IMR-90 (cell line): ENCODE results near the gene MCF2L. TPM values are rescaled to one million over a fixed set of nuclear protein-coding genes. Genes with fewer than 3 reads are reported as not detected.

ENCODE experiments used
- ATAC-seq: fragments of 200-7000 bp; cut with Tn5 transposase; 2 replicates; pipeline ENCODE4 v1.9.1; 2020; ENCODE audit warnings: low read depth, mild to moderate bottlenecking, moderate library complexity
- BruUV-seq: library from RNA; stranded (reverse); fragments of 400-500 nt; replicated peaks from 2 replicates; lab custom pipeline; 2021; lab: Mats Ljungman, UMichigan
- CTCF ChIA-PET: fragments of 300-600 bp; formaldehyde crosslinking; extraction: SDS; loops from one replicate; lab custom pipeline; 2021; ENCODE audit warnings: antibody characterized with exemption; lab: Yijun Ruan, JAX
- POLR2A ChIA-PET: fragments of 300-600 bp; sonication (Branson Sonifier 250); formaldehyde crosslinking; loops from one replicate; lab custom pipeline; 2022; ENCODE audit warnings: antibody characterized with exemption; ENCODE audit not compliant: unreplicated experiment; lab: Charles Lee
- DNase-seq: peaks from one replicate; pipeline ENCODE4 v3.0.0; 2013
- H2AFZ ChIP-seq: replicated peaks from 2 replicates; pipeline ENCODE3; 2013; ENCODE audit warnings: low read length, mild to moderate bottlenecking; ENCODE audit not compliant: poor library complexity
- H2AK5ac ChIP-seq: 2 replicates; pipeline ENCODE4 v1.6.1; 2013; ENCODE audit warnings: low read depth, low read length, inconsistent platforms
- H2AK9ac ChIP-seq: replicated peaks from 2 replicates; pipeline ENCODE3; 2013; ENCODE audit warnings: mild to moderate bottlenecking, low read depth, low read length, moderate library complexity; ENCODE audit not compliant: poor library complexity
- H2BK120ac ChIP-seq: 2 replicates; pipeline ENCODE4 v1.6.1; 2013; ENCODE audit warnings: low read depth, low read length, inconsistent platforms
- H2BK15ac ChIP-seq: 3 replicates; pipeline ENCODE4 v1.6.1; 2013; ENCODE audit warnings: low read depth, low read length, inconsistent platforms
- H2BK20ac ChIP-seq: 2 replicates; pipeline ENCODE4 v1.6.1; 2013; ENCODE audit warnings: low read depth, mild to moderate bottlenecking, inconsistent platforms, low read length, moderate library complexity
- H2BK5ac ChIP-seq: 2 replicates; pipeline ENCODE4 v1.6.1; 2013; ENCODE audit warnings: mild to moderate bottlenecking, low read depth, low read length, inconsistent platforms; ENCODE audit not compliant: poor library complexity, severe bottlenecking
- H3K14ac ChIP-seq: replicated peaks from 2 replicates; pipeline ENCODE4 v1.6.1; 2013; ENCODE audit warnings: low read depth, low read length, inconsistent platforms
- H3K18ac ChIP-seq: 2 replicates; pipeline ENCODE4 v1.6.1; 2013; ENCODE audit warnings: low read depth, low read length, control low read depth
- H3K23ac ChIP-seq: 2 replicates; pipeline ENCODE4 v1.6.1; 2013; ENCODE audit warnings: low read depth, low read length, inconsistent platforms
- H3K27ac ChIP-seq: 2 replicates; pipeline ENCODE4 v1.5.1; 2013; ENCODE audit warnings: mild to moderate bottlenecking, control low read depth, low read length; ENCODE audit not compliant: insufficient read depth
- H3K27me3 ChIP-seq: 2 replicates; pipeline ENCODE4 v1.6.1; 2013; ENCODE audit warnings: low read length; ENCODE audit not compliant: control insufficient read depth, insufficient read depth
- H3K36me3 ChIP-seq: 2 replicates; pipeline ENCODE4 v1.6.1; 2013; ENCODE audit warnings: low read length, mixed read lengths; ENCODE audit not compliant: control insufficient read depth, insufficient read depth
- H3K4ac ChIP-seq: 2 replicates; pipeline ENCODE4 v1.6.1; 2013; ENCODE audit warnings: low read depth, low read length, inconsistent platforms
- H3K4me1 ChIP-seq: 2 replicates; pipeline ENCODE4 v1.6.1; 2013; ENCODE audit warnings: low read length, mixed read lengths; ENCODE audit not compliant: control insufficient read depth, insufficient read depth
- H3K4me2 ChIP-seq: 2 replicates; pipeline ENCODE4 v1.6.1; 2013; ENCODE audit warnings: low read depth, mild to moderate bottlenecking, control low read depth, low read length, moderate library complexity
- H3K4me3 ChIP-seq: 2 replicates; pipeline ENCODE4 v1.5.1; 2013; ENCODE audit warnings: low read depth, mild to moderate bottlenecking, control low read depth, low read length, moderate library complexity; ENCODE audit not compliant: insufficient read depth
- H3K56ac ChIP-seq: 2 replicates; pipeline ENCODE4 v1.6.1; 2013; ENCODE audit warnings: low read length, inconsistent platforms; ENCODE audit not compliant: insufficient read depth; ENCODE audit errors: extremely low read depth
- H3K79me1 ChIP-seq, 2 experiments: 2 replicates each; pipeline ENCODE4 v1.6.1; 2013; ENCODE audit warnings: low read length in 2 of 2, inconsistent platforms in 1 of 2, low read depth in 1 of 2
- H3K9ac ChIP-seq: 2 replicates; pipeline ENCODE4 v1.6.1; 2013; ENCODE audit warnings: low read depth, low read length, control low read depth
- H3K9me1 ChIP-seq: 2 replicates; pipeline ENCODE4 v1.6.1; 2013; ENCODE audit warnings: low read length, inconsistent platforms; ENCODE audit not compliant: insufficient read depth
- H3K9me3 ChIP-seq: 2 replicates; pipeline ENCODE4 v1.6.1; 2013; ENCODE audit warnings: low read length; ENCODE audit not compliant: control insufficient read depth, insufficient read depth
- H4K20me1 ChIP-seq: 2 replicates; pipeline ENCODE4 v1.6.1; 2013; ENCODE audit warnings: low read length, inconsistent platforms; ENCODE audit not compliant: insufficient read depth
- H4K5ac ChIP-seq: 2 replicates; pipeline ENCODE4 v1.6.1; 2013; ENCODE audit warnings: mild to moderate bottlenecking, low read depth, low read length, control low read depth
- H4K8ac ChIP-seq, 2 experiments: 2 replicates each; pipeline ENCODE4 v1.6.1; 2013; ENCODE audit warnings: low read depth in 2 of 2, low read length in 2 of 2, control low read depth in 1 of 2, inconsistent platforms in 1 of 2
- H4K91ac ChIP-seq: 2 replicates; pipeline ENCODE4 v1.6.1; 2013; ENCODE audit warnings: low read depth, low read length, inconsistent platforms; ENCODE audit not compliant: insufficient read depth
- BHLHE40 ChIP-seq: fragments of 150-350 bp; IDR thresholded peaks from 2 replicates; pipeline ENCODE4 v1.6.1; 2016; ENCODE audit warnings: mild to moderate bottlenecking, low read depth, low read length
- POLR2A ChIP-seq: IDR thresholded peaks from 2 replicates; pipeline ENCODE4 v1.6.1; 2012; ENCODE audit warnings: mild to moderate bottlenecking, low read depth, low read length
- WGBS, 2 experiments: methylation state at CpG; one replicate each; pipeline versions ENCODE4 v1.1.5 to v1.1.7; 2013; ENCODE audit warnings: missing lambda C conversion rate in 2 of 2; ENCODE audit not compliant: insufficient read length in 1 of 2; ENCODE audit errors: extremely low coverage in 2 of 2; 5-methylcytosine and 5-hydroxymethylcytosine counted together
- dilution Hi-C: fragments of 300-500 bp; cut with HindIII; formaldehyde crosslinking; loops from one replicate; pipeline ENCODE4 v1.14.3; 2018; ENCODE audit warnings: low sequenced_read_pairs; ENCODE audit not compliant: unreplicated experiment
- in situ Hi-C: fragments of 300-500 bp; cut with MboI; formaldehyde crosslinking; loops from 3 replicates; pipeline ENCODE4 v1.14.3; 2019; ENCODE audit warnings: low sequenced_read_pairs, inconsistent platforms, mixed read lengths
- intact Hi-C: fragments of 100-400 bp; cut with micrococcal nuclease; formaldehyde crosslinking; loops from 2 replicates; pipeline ENCODE4 v1.10.0; 2022
- polyA plus RNA-seq, 3 experiments: library from polyadenylated mRNA; depleted of rRNA; stranded (reverse); fragments of >200 nt; gene quantifications; 2 replicates each; pipeline ENCODE4 v1.2.3, GENCODE V29; 2012; ENCODE audit warnings: low replicate concordance in 1 of 3
- total RNA-seq: library from RNA; depleted of rRNA; stranded (reverse); fragments of >200 nt; gene quantifications from 2 replicates; pipeline ENCODE4 v1.2.3, GENCODE V29; 2012

The MCF2L gene
- total and polyA plus RNA-seq, 2 of the 4 experiments (the other 2 are of a cell fraction), result 0.18 TPM; not detected in 1

DNA sequence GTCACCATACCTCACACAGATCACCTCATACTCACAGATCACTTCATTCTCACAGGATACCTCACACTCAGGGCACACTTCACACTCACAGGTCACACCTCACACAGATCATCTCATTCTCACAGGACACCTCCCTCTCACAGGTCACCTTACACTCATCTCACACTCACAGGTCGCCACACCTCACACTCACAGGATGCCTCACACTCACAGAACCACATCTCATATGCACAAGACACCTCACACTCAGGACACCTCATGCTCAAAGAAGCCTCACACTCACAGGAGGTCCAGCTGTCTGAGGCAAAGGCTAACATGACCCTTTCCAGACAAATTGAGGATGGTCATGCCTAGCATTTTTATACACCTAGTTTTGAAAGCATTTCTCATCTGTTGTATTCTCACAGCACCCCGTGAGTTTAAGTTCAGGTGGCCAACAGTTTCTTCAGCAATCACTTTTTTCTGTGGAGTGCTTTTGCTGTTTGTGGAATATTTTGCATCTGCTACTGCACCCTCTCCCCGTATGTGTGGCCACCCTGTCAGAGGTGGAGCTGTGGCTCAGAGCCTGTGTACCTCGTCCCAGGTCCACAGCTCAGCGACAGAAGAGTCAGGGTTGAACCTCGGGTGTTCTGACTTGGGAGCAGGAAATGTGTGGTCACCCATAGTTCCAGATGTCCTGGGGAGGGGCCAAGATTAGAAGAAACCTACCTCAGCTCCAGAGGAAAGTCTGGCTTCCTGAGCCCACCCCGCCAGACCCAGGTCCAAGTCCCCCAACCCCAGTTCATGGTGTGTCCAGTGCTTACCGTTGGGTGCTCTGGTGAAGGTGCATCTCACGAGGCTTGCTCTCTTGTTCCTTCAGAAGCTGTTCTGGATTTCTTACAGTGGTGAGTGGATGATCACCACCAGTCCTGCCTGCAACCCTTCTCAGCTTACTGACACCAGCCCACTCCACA, 144.2 kb downstream of the MCF2L start:
- no peak overlapping the region for H3K4ac ChIP-seq
- TF ChIP-seq POLR2A, result no peak
- TF ChIP-seq BHLHE40, result no peak
- H4K5ac ChIP-seq, result no peak overlapping the region
- no peak overlapping the region for H4K91ac ChIP-seq
- BruUV-seq, result no TSS peak
- H2BK120ac ChIP-seq, result no peak overlapping the region
- no peaks in the 10 kb centered on the region for H4K20me1 ChIP-seq
- no peak overlapping the region for H3K14ac ChIP-seq
- no peak overlapping the region for H2BK15ac ChIP-seq
- H3K4me1 ChIP-seq, result peaks cover 5% of the 10 kb centered on the region; the same call in 1 of the 2 replicates
- ChIA-PET CTCF (no interaction called here), POLR2A (no interaction called here)
- H3K9me1 ChIP-seq, result no peaks in the 10 kb centered on the region
- no peak for DNase-seq
- H3K27ac ChIP-seq, result no peak overlapping the region
- no peak for ATAC-seq
- H3K23ac ChIP-seq, result no peak overlapping the region
- H2AK5ac ChIP-seq, result peak overlapping the region; percentile 39; the same call in 1 of the 2 replicates
- H3K79me1 ChIP-seq, result no peaks in the 10 kb centered on the region
- H2BK5ac ChIP-seq, result no peak overlapping the region
- H2AK9ac ChIP-seq, result no peak overlapping the region
- no peak overlapping the region for H3K18ac ChIP-seq
- H3K56ac ChIP-seq, result no peak overlapping the region
- no peak overlapping the region for H2BK20ac ChIP-seq
- peaks cover 32% of the 10 kb centered on the region for H3K27me3 ChIP-seq
- H2AFZ ChIP-seq, result no peak overlapping the region
- H3K36me3 ChIP-seq, result no peaks in the 10 kb centered on the region
- peaks cover 8% of the 10 kb centered on the region; the same call in 1 of the 2 replicates for H3K9me3 ChIP-seq
- dilution Hi-C loops, result no loop called here
- no peak overlapping the region for H3K4me2 ChIP-seq
- H3K4me3 ChIP-seq, result no peak overlapping the region
- H3K9ac ChIP-seq, result no peak overlapping the region
- no peak overlapping the region for H4K8ac ChIP-seq
- intact Hi-C loops, result no loop called here
- in situ Hi-C loops, result no loop called here
- WGBS, 2 experiments, result 69% methylated on average over 2 of the region's 9 CpGs; no CpG with 5 or more reads in 1 of the 2 experiments
